OCI-LY7 (cell line): ENCODE measurements around the gene STXBP5. TPM values are rescaled to one million over a fixed set of nuclear protein-coding genes. Genes with fewer than 3 reads are reported as not detected.

ENCODE experiments used
- BruUV-seq: library from RNA; stranded (reverse); fragments of 400-500 nt; replicated peaks from 2 replicates; lab custom pipeline; 2021; lab: Mats Ljungman, UMichigan
- CTCF ChIA-PET: fragments of 300-600 bp; sonication (Branson Sonifier 250); formaldehyde crosslinking; loops from one replicate; lab custom pipeline; 2022; ENCODE audit warnings: antibody characterized with exemption; ENCODE audit not compliant: unreplicated experiment; lab: Charles Lee
- POLR2A ChIA-PET: fragments of 300-600 bp; sonication (Branson Sonifier 250); formaldehyde crosslinking; loops from one replicate; lab custom pipeline; 2022; ENCODE audit warnings: antibody characterized with exemption; lab: Charles Lee
- DNase-seq: peaks from one replicate; pipeline ENCODE4 v3.0.0-alpha.2; 2015; ENCODE audit warnings: low spot score
- H2AFZ ChIP-seq: fragments of 200-600 bp; sonication (generic), shearing (Covaris generic); 2 replicates; pipeline ENCODE4 v1.6.1; 2014; ENCODE audit warnings: mild to moderate bottlenecking, antibody characterized with exemption, low read length, moderate library complexity
- H3K27ac ChIP-seq: fragments of 200-600 bp; sonication (generic); 2 replicates; pipeline ENCODE4 v1.5.1; 2014; ENCODE audit warnings: mixed run types, low read depth, mild to moderate bottlenecking, moderate library complexity, low read length, inconsistent platforms; ENCODE audit not compliant: poor library complexity, severe bottlenecking
- H3K36me3 ChIP-seq: fragments of 200-600 bp; sonication (generic); 2 replicates; pipeline ENCODE4 v1.6.1; 2014; ENCODE audit warnings: mild to moderate bottlenecking, antibody characterized with exemption, low read length, moderate library complexity, mixed read lengths; ENCODE audit not compliant: insufficient read depth
- H3K4me1 ChIP-seq: fragments of 200-600 bp; sonication (generic); 2 replicates; pipeline ENCODE4 v1.5.1; 2014; ENCODE audit warnings: mild to moderate bottlenecking, low read length; ENCODE audit not compliant: insufficient read depth, poor library complexity, severe bottlenecking
- H3K4me2 ChIP-seq: fragments of 200-600 bp; sonication (generic); 2 replicates; pipeline ENCODE4 v1.6.1; 2014; ENCODE audit warnings: mild to moderate bottlenecking, low read length
- H3K4me3 ChIP-seq: fragments of 200-600 bp; sonication (generic); 2 replicates; pipeline ENCODE4 v1.5.1; 2014; ENCODE audit warnings: mild to moderate bottlenecking, low read depth, low read length; ENCODE audit not compliant: poor library complexity, severe bottlenecking
- H3K79me2 ChIP-seq: fragments of 200-600 bp; sonication (generic); 2 replicates; pipeline ENCODE4 v1.6.1; 2016; ENCODE audit warnings: low read depth, mild to moderate bottlenecking, low read length, moderate library complexity, mixed read lengths; ENCODE audit not compliant: insufficient read depth
- H3K9me2 ChIP-seq: fragments of 200-600 bp; sonication (generic); 2 replicates; pipeline ENCODE4 v1.6.1; 2016; ENCODE audit warnings: mild to moderate bottlenecking, low read length, mixed read lengths; ENCODE audit not compliant: insufficient read depth
- H3K9me3 ChIP-seq: fragments of 200-600 bp; sonication (generic); 2 replicates; pipeline ENCODE4 v1.6.1; 2014; ENCODE audit warnings: mild to moderate bottlenecking, mixed run types, low read length, mixed read lengths
- H4K20me1 ChIP-seq: fragments of 200-600 bp; sonication (generic); 2 replicates; pipeline ENCODE4 v1.6.1; 2014; ENCODE audit warnings: mild to moderate bottlenecking, antibody characterized with exemption, low read length, moderate library complexity, mixed read lengths; ENCODE audit not compliant: insufficient read depth
- EZH2phosphoT487 ChIP-seq: fragments of 200-600 bp; sonication (generic); IDR thresholded peaks from 2 replicates; pipeline ENCODE4 v1.6.1; 2018; ENCODE audit warnings: low read depth, borderline replicate concordance, mild to moderate bottlenecking, mixed run types, antibody characterized with exemption, low read length, moderate library complexity, mixed read lengths
- intact Hi-C: fragments of 100-400 bp; cut with micrococcal nuclease; formaldehyde crosslinking; loops from one replicate; pipeline ENCODE4 v1.10.0; 2022; ENCODE audit not compliant: unreplicated experiment
- total RNA-seq, 2 experiments: library from RNA; depleted of rRNA in 1 of 2; stranded (reverse); fragments of >200 nt in 1 of 2; shearing (Covaris generic) in 1 of 2; gene quantifications; 2 replicates each; pipeline ENCODE4 v1.2.3, GENCODE V29; 2014 to 2022
- TF ChIP-seq, protein P1 (sequence below): fragments of 200-600 bp; sonication (generic); conservative IDR thresholded peaks from 2 replicates; pipeline ENCODE4 v1.5.1; 2014; ENCODE audit warnings: mild to moderate bottlenecking, antibody characterized with exemption, low read length, moderate library complexity, mixed read lengths

Gene STXBP5
- total RNA-seq, 2 experiments from 2014 or later = 12.3 to 15.4 TPM

DNA sequence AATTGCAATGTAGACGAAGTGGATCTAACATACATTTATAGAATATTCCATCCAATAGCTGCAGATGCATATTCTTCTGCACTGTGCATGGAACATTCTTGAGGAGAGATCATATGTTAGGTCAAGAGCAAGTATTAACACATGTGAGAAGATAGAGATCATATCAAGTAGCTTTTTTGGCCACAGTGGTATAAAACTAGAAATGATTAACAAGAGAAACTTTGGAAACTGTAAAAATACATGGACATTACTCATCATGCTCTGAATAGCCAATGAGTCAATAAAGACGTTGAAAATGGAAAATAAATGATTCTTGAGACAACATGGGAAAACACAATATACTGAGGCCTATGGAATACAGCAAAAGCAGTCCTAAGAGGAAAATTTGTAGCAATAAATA lies 94.2 kb downstream of the STXBP5 start:
- TF ChIP-seq, protein P1, sequence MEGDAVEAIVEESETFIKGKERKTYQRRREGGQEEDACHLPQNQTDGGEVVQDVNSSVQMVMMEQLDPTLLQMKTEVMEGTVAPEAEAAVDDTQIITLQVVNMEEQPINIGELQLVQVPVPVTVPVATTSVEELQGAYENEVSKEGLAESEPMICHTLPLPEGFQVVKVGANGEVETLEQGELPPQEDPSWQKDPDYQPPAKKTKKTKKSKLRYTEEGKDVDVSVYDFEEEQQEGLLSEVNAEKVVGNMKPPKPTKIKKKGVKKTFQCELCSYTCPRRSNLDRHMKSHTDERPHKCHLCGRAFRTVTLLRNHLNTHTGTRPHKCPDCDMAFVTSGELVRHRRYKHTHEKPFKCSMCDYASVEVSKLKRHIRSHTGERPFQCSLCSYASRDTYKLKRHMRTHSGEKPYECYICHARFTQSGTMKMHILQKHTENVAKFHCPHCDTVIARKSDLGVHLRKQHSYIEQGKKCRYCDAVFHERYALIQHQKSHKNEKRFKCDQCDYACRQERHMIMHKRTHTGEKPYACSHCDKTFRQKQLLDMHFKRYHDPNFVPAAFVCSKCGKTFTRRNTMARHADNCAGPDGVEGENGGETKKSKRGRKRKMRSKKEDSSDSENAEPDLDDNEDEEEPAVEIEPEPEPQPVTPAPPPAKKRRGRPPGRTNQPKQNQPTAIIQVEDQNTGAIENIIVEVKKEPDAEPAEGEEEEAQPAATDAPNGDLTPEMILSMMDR = no peak
- TF ChIP-seq EZH2phosphoT487 = no peak
- H3K36me3 ChIP-seq = no peaks in the 10 kb centered on the region
- ChIA-PET CTCF (no interaction called here), POLR2A (no interaction called here)
- H3K4me3 ChIP-seq = no peak overlapping the region
- H3K4me1 ChIP-seq = no peaks in the 10 kb centered on the region
- no TSS peak for BruUV-seq
- intact Hi-C loops = no loop called here
- H4K20me1 ChIP-seq = no peaks in the 10 kb centered on the region
- H3K79me2 ChIP-seq = no peaks in the 10 kb centered on the region
- no peak overlapping the region for H3K27ac ChIP-seq
- H2AFZ ChIP-seq = no peak overlapping the region
- no peak for DNase-seq
- no peak overlapping the region for H3K4me2 ChIP-seq
- peaks cover 14% of the 10 kb centered on the region; the same call in 1 of the 2 replicates for H3K9me3 ChIP-seq
- no peaks in the 10 kb centered on the region for H3K9me2 ChIP-seq

- H3K79me2 ChIP-seq = no peaks in the 10 kb centered on the region
- no peak overlapping the region for H2AFZ ChIP-seq
- POLR2A ChIA-PET = no interaction called here
- intact Hi-C loops = no loop called here
- H3K4me3 ChIP-seq = no peak overlapping the region
- no peak overlapping the region for H3K27ac ChIP-seq
- peaks cover 3% of the 10 kb centered on the region; the same call in 1 of the 2 replicates for H3K36me3 ChIP-seq
- peaks cover 14% of the 10 kb centered on the region; the same call in 1 of the 2 replicates for H3K9me3 ChIP-seq
- no peaks in the 10 kb centered on the region for H4K20me1 ChIP-seq
- no peaks in the 10 kb centered on the region for H3K9me2 ChIP-seq
- no peaks in the 10 kb centered on the region for H3K4me1 ChIP-seq
- TF ChIP-seq, protein P1 = no peak
- no peak for TF ChIP-seq EZH2phosphoT487
- no peak for DNase-seq
- BruUV-seq = no TSS peak
- no peak overlapping the region for H3K4me2 ChIP-seq
- CTCF ChIA-PET = no interaction called here
Observed at GRCh38 chr6:147299035-147299434, 94.8 kb downstream of the STXBP5 start.

DNA sequence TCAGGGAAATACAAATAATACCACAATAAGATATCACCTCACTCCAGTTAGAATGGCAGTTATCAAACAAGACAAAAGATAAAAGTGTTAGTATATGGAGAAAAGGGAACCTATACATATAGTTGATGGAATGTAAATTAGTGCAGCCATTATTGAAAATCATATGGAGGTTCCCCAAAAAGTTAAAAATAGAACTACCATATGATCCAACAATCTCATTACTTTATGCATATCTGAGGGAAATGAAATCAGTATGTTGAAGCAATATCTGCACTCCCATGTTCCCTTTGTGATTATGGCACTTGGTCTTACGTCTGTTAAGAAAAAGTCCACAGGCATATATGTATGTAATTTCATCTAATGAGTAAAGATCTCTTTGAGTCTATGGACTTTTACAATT lies 96.9 kb downstream of the STXBP5 start:
- Histone ChIP-seq H2AFZ (no peak overlapping the region), H3K9me3 (peaks cover 14% of the 10 kb centered on the region; the same call in 1 of the 2 replicates), H4K20me1 (no peaks in the 10 kb centered on the region), H3K36me3 (peaks cover 6% of the 10 kb centered on the region; the same call in 1 of the 2 replicates), H3K4me3 (no peak overlapping the region), H3K4me2 (no peak overlapping the region), H3K9me2 (no peaks in the 10 kb centered on the region), H3K79me2 (no peaks in the 10 kb centered on the region), H3K27ac (no peak overlapping the region), H3K4me1 (no peaks in the 10 kb centered on the region)
- intact Hi-C loops = no loop called here
- DNase-seq = no peak
- TF ChIP-seq, protein P1 = no peak
- TF ChIP-seq EZH2phosphoT487 = no peak
- ChIA-PET CTCF (no interaction called here), POLR2A (no interaction called here)
- no TSS peak for BruUV-seq
